ENCODE data around the gene DAPL1.

DNA sequence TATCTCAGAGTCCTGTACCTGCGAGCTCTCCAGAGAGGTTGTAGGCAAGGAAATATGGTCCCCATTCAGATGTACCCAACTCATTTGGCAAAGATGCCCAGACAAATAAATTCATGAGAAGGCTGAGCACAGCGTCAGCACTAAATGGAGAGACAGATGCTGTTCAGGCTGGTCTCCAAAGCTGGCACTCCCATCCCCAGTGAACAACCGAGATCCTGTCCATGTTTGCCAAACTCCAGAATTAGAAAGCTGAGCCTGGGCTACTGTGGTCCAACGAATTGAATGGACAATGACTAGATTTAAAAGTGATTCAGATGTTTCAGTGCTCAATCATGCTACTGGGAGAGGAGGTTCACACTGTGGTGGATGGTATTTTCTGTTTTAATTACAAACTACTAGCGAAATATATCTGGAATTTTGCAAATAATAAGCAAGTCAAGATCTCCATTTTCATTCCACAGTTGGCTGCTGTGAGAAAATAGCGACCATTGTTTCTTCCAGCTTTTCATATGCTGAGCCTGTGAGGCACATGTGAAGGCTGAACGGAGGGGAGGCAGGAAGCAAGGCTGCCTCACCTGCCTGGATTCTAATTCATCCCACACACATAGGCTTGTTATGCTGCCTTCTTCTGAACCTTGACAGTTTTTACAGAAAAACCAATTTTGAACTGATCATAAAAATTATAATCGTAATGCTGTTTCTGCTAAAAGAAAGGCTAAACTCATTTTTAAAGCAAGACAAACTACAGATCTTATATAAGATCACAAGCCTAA, 22.6 kb upstream of the DAPL1 start:
- TF ChIP-seq POLR2A (IDR thresholded peaks at IDR 0.05), result no peak
- TF ChIP-seq, protein P1, sequence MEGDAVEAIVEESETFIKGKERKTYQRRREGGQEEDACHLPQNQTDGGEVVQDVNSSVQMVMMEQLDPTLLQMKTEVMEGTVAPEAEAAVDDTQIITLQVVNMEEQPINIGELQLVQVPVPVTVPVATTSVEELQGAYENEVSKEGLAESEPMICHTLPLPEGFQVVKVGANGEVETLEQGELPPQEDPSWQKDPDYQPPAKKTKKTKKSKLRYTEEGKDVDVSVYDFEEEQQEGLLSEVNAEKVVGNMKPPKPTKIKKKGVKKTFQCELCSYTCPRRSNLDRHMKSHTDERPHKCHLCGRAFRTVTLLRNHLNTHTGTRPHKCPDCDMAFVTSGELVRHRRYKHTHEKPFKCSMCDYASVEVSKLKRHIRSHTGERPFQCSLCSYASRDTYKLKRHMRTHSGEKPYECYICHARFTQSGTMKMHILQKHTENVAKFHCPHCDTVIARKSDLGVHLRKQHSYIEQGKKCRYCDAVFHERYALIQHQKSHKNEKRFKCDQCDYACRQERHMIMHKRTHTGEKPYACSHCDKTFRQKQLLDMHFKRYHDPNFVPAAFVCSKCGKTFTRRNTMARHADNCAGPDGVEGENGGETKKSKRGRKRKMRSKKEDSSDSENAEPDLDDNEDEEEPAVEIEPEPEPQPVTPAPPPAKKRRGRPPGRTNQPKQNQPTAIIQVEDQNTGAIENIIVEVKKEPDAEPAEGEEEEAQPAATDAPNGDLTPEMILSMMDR (IDR thresholded peaks at IDR 0.05), result no peak

Data from body of pancreas (tissue), 4 donors.